HG03354 (cell line): ENCODE data around the gene LRIG2.
"Not testable (repeated sequence)": the region's sequence is repeated elsewhere in the genome, so short reads cannot be mapped to it uniquely, and the experiment has no call there.

Experiments
- ATAC-seq: cut with Tn5 transposase; IDR thresholded peaks from one replicate; pipeline ENCODE4 v1.9.1; 2021; ENCODE audit warnings: mild to moderate bottlenecking; ENCODE audit not compliant: unreplicated experiment, poor library complexity, severe bottlenecking

LRIG2 gene, protein sequence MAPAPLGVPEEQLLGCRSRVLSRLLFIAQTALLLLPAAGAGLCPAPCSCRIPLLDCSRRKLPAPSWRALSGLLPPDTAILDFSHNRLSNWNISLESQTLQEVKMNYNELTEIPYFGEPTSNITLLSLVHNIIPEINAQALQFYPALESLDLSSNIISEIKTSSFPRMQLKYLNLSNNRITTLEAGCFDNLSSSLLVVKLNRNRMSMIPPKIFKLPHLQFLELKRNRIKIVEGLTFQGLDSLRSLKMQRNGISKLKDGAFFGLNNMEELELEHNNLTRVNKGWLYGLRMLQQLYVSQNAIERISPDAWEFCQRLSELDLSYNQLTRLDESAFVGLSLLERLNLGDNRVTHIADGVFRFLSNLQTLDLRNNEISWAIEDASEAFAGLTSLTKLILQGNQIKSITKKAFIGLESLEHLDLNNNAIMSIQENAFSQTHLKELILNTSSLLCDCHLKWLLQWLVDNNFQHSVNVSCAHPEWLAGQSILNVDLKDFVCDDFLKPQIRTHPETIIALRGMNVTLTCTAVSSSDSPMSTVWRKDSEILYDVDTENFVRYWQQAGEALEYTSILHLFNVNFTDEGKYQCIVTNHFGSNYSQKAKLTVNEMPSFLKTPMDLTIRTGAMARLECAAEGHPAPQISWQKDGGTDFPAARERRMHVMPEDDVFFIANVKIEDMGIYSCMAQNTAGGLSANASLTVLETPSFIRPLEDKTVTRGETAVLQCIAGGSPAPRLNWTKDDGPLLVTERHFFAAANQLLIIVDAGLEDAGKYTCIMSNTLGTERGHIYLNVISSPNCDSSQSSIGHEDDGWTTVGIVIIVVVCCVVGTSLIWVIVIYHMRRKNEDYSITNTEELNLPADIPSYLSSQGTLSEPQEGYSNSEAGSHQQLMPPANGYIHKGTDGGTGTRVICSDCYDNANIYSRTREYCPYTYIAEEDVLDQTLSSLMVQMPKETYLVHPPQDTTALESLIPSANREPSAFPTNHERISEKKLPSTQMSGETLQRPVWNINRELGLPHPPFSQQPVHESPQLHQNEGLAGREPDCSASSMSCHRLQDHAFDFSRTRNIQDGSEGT

DNA sequence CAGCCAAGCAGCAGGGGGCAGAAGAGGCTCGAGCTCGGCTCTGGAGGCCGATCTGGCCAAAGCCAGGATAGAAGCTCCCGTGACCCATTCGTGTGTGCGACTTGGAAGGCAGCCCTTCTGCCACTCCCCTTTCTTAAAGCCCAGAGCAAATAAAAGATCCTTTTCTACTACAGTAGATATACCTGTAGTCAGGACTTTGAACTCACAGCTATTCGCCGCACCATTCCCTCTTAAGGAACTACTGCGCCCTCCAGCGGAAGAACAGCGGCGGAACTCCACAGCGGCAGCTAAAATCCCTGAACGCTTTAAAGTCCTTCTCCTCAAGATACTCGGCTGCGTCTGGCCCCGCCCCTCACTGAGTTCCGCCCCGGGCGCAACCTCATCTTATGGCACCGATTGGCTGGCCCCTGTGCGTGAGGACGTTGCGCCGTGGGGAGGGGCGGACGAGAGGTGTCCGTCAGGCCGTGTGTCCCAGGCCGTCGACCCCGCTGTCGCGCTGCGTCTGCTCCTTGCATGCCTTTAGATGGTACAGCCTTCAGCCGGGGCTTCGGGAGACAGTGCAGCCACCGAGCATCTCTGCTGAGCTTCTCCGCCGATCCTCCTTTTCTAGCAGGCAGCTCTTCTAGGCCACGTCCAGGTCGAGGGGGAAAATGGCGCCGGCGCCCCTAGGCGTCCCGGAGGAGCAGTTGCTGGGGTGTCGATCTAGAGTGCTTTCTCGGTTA, at the start of gene LRIG2:
Gene LRIG2 (plus strand): TSS at position 442 of the 722 bp plus-strand sequence. CDS start 209 bp downstream, at position 651.
- peak; percentile 97 for ATAC-seq

DNA sequence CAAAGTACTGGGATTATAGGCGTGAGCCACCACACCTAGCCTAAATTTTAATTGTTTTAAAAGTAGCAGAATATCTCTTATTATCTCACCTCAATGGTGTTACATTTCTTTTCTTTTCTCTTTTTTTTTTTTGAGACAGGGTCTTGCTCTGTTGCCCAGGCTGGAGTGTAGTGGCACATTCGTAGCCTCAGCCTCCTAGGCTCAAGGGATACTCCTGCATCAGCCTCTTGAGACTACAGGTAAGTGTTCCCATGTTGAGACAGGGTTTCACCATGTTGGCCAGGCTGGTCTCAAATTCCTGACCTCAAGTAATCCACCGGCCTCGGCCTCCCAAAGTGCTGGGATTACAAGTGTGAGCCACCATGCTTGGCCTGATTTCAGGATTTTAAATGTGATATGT, 49.7 kb upstream of the LRIG2 start:
- not testable (repeated sequence) for ATAC-seq

DNA sequence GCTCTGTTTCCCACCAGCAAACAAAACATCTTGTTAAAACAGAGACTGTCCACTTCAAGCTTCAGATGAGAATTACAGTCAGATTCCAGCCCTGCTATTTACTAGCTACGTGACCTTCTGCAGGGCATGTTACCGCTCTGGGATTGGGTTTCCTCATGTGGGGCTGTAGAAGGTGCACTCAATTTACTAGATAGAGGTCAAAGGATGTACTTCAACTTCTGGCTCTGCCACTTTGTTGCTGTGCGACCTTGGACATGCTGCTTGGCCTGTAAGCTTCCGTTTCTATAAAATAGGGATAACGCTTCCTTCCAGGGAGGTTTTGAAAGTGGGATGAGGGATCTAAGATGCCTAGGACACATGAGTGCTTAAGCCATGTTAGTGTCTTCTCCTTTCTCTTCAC, 46.0 kb upstream of the LRIG2 start:
- ATAC-seq, result no peak

DNA sequence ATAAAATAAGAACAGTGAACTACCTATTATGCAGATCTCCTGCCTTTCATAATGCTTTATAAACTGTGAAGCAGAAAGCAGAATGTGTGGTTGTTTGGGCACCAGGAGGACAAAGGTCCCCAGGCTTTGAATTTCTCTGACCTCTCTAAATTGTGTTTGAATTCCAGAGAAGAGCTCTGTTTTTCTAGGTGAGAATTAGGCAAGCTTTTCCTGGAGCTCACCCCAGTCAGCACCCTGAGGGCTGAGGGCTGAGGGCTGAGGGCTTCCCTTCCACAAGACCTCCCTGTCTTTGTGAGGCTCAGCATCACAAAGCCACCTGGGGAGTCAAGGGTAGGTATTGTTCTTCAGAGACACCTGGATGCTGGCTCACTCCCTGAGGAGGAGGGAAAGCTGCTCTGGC, 45.5 kb upstream of the LRIG2 start:
- ATAC-seq, result no peak

DNA sequence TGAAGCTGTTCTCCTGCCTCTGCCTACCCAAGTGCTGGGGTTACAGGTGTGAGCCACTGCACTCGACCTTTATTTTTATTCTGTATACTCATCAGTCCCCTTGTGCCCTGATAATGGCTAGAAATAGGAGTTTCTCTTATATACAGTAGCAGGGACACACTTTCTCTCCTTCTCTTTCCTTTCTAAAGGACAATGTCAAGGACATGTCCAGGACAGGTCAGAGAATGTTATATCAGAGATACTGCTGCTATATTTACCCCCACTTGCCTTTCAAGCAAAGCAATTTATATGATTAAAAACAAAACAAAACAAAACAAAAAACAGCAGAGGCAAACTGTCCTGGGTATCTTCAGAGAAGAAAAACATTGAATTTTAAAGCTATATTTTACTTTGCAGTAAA, 43.2 kb upstream of the LRIG2 start:
- no peak for ATAC-seq

DNA sequence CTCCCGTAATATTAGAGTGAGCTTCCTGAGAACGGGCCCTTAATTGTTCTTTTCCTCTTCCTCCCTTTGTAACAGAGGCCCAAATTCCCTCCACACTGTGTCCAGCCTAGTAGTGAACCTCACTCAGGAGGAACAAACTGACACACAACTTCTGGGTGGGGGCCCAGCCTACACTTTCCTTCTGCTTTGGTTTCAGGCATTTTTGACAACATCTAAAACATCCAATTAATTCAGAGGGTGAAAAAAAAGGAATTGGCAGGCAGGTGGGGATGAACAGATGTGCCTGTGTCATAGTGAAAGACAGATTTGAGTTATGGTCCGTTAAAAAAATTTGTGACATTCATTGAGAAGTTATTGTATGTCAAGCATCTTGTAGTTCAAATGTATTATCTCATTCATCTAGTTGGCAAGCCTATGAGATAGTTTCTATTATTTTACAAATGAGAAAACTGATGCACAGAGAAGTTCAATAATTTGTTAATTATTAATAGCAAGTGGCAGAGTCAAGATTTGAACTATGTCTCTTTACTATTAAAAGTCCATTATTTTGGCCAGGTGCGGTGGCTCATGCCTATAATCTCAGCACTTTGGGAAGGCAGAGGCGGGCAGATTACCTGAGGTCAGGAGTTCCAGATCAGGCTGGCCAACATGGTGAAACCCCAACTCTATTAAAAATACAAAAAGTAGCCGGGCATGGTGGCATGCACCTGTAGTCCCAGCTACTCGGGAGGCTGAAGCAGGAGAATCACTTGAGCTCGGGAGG, 41.6 kb upstream of the LRIG2 start:
- peak; percentile 75 for ATAC-seq

DNA sequence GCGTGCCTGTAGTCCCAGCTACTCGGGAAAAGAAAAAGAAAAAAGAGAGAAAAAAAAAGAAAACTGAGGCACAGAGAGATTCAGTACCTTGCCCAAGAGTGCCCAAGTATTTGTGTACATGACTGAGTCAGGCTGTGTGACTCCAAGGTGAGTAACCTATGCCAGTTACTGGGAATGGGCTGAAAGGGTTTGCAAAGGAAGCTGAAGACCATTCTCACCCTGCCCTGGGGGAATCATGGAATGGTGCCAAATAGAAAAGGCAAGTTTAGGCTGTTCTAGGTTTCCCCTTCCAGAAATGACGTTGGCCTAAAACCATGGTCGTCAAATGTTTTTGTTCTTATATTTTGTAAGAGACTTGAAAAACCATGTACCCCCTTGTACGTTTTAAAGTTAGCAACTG, 37.9 kb upstream of the LRIG2 start:
- no peak for ATAC-seq

DNA sequence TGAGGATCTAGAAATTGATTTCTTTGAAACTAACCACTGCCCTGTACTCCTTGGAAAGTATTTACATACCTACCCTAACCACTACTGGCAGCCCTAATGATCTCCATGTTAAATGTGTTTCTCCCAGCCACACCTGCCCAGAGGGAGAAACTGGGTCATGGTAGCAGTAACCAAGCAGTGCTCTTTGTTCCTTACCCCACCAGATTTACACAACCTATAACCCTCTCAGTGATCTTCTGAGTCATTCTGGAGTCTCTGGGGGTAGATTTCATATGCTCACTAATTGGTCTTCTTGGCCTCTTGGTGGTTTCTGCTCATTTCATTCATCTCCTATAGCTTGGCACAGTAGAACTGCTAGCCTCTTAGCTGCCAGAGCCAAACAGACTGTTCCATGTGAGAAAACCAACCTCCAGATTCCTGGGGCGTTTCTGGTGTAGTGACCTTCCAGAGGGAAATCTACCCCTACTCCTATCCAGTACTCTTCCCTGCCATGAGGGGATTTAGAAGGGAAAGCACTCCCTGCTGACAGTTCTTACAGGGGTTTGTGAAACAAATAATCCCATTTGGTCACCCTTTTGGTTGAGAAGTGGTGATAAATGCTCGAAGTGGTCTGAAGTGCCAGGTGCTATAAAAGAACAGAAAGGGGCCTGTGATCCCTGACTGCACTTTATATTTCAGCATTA, 36.2 kb upstream of the LRIG2 start:
- ATAC-seq, result no peak

DNA sequence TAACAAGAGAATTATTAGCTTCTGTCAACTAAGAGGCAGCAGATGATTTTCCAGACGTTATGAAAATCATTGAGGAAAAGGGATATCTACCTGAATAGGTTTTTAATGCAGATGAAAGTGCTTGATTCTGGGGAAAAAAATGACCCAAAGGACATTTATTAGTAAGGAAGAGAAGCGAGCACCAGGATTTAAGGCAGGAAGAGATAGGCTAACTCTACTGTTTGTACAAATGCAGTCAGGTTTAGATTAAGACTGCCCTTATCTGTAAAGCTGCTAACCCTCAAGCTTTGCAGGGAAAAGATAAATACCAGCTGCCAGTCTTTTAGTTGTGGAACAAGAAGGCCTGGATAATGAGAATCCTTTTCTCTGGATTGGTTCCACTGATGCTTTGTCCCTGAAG, 33.0 kb upstream of the LRIG2 start:
- ATAC-seq, result no peak

DNA sequence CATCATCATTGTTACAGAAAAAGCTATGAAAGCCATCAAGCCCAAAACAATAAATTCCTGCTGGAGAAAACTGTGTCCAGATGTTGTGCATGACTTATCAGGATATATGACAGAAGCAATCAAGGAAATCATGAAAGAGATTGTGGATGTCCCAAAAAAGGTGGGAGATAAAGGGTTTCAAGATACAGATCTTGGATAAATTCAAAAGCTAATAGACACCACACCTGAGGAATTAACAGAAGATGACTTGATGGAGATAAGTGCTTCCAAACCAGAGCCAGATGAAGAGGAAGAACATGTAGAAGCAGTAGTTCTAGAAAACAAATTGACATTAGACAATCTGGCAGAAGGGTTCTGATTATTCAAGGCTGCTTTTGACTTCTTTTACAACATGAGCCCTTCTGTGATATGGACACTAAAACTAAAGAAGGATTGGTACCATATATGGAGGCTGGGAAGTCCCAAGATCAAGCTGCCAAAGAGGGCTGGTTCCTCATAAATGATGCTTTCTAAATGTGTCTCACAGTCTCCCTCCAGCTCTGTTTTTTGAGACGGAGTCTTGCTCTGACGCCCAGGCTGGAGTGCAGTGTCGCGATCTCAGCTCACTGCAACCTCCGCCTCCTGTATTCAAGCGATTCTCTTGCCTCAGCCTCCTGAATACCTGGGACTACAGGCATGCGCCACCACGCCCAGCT, 32.1 kb upstream of the LRIG2 start:
- no peak for ATAC-seq

DNA sequence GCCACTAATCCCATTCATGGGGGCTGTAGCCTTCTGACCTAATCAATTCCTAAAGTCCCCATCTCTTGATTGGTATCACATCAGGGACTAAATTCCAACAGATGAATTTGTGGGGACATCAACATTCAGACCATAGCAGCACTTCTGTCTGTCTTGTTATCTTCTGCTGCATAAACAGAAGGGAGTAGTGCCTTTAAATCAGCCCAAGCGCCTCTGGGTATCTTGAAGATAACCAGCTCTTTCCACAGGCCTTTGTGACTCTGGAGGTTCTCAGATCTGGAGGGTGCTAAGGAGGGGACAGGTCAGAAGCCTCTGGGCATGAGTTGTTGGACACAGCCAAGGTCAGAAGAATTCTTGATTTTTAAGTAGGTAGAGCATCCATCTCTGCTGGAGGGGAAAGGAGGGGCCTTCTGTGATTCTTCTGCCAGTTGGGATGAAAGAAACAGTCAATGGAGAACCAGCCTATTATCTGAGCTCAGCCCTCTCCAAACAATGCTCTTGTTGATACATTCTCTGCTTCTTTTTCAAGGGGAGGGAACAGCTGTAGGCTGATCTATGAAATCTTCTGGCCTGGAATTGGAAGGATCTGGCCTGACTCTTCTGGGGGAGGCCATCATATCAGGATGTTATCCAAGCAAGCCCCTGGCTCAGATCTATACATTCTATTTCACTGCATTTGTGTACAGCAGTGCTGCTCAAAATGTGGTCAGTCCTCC, 31.3 kb upstream of the LRIG2 start:
- peak; percentile 28 for ATAC-seq

DNA sequence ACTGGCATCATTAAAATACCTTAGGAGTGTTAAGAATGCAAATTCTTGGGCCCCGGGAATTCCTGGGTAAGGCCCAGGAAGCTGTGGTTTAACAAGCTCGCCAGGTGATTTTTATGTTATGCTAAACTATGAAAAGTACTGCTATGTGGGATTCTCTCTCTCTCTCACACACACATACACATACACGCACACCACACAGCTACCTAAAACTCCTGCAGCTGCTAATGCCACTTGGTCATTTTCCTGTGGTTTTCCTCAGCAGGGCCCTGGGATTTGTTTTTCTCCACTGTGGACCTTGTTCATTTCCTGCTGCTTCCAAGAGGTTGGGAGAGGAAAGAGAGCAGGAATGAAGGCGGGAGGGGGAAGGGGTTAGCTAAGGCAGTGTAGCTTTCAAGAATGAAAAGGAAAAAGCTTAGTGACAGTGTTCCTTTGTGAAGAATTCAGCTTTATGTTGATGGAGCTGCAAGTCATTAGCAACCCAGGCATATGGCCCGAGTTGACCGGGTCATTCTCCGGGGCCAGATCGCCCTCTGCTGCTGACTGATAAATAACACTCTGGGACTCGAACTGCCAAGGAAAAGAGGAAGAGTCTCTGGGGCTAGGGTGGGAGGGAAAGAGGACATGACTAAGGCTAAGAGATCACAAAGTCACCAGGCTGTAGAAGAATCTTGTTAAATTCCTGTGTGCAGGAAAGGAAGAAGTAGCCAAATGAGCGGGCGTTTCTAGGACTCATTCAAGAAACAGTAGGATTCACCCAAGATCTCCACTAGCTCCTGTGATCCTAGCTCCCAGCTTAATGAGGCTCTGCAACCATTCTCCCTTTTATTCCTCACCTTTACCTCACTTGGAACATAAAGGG, 30.5 kb upstream of the LRIG2 start:
- peak; percentile 77 for ATAC-seq

DNA sequence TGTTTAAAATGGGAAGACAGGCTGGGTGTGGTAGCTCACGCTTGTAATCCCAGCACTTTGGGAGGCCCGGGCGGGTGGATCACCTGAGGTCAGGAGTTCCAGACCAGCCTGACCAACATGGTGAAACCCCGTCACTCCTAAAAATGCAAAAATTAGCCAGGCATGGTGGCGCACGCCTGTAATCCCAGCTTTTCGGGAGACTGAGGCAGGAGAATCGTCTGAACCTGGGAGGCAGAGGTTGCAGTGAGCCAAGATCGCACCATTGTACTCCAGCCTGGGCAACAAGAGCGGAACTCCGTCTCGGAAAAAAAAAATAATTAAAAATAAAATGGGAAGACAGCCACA, 29.9 kb upstream of the LRIG2 start:
- ATAC-seq, result not testable (repeated sequence)

DNA sequence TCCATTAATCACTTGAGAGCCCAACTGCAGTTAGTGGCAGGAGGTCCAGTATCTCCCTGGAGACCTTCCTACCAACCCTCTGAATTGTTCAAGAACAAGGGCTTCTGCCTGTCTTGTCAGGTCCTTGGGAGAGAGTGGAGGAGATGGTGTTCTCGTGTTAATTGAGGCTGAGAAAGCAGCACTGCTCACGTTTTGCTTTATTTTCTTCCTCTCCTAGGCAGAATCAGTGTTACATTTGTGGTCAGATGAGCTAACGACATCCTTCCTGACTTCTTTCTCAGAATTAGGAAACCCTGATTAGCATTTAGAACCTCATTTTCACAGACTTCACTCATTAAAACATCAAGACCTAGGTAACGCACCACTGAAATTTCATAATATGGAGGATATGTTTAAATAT, 26.4 kb upstream of the LRIG2 start:
- no peak for ATAC-seq

DNA sequence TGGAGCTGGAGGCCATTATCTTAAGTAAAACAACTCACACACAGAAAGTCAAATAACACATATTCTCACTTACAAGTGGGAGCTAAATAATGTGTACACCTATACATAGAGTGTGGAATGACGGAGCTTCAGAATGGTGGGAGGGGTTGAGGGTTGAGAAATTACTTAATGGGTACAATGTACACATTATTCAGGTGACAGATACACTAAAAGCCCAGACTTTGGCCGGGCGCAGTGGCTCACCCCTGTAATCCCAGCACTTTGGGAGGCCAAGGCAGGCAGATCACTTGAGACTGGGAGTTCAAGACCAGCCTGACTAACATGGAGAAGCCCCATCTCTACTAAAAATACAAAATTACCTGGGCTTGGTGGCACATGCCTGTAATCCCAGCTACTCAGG, 24.9 kb upstream of the LRIG2 start:
- ATAC-seq, result no peak

DNA sequence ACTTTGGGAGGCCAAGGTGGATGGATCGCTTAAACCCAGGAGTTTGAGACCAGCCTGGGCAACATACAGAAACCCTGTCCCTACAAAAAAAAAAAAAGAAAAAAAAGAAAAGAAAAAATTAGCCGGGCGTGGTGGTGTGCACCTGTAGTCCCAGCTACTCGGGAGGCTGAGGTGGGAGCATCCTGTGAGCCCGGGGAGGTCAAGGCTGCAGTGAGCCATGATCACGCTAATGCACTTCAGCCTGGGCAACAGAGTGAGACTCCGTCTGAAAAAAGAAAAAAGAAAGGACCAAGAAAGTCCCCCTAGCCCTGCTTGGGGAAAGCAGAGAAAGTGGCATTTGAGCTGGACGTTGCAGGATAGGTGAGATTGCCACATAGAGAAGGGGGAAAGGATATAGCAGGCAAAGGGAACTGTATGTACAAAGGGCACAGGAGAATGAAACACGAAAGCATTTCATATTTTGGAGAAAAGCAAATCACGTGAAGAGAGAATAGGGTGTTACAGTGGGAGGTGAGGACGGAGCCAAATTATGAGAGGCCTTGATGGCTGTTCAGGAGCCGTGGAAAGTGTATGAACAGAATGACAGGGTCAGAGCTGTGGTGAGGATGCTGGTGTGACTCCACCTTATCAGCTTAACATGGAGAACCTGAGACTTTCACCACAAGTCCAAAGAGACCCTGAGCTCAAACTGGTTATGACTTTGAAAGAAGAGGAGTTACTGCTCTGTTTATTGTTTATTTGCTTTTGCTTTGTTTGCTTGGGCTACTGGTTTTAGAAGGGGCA, 19.5 kb upstream of the LRIG2 start:
- ATAC-seq, result no peak
